ENCODE data around the gene MT1X. TPM values are rescaled to one million over a fixed set of nuclear protein-coding genes. Genes with fewer than 3 reads are reported as not detected.
A peak's percentile ranks its signal among the peaks of the same experiment; 100 is the strongest.
"Not testable (repeated sequence)": the region's sequence is repeated elsewhere in the genome, so short reads cannot be mapped to it uniquely, and the experiment has no call there.

Gene MT1X
- total RNA-seq, 1 donor from 2014 or later, result 11.5 TPM

DNA sequence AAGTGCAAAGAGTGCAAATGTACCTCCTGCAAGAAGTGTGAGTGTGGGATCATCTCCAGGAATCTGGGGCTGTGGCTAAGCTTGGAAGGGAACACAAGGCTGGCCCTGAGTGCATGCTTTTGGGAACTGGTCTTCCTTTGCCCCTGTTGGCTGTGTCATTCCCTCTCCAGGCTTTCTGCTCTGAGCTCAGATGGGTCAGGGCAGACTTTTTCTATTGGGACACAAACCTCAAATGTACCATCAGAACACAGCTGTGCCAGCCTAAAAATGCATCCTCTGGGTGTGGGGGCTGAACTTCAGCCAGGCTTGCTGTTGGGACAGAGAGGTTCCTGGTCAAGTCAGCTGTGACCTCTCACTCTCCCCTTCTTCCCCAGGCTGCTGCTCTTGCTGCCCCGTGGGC, 29.7 kb upstream of the MT1X start:
- H3K4me3 ChIP-seq (ENCODE audit: low read length in 3 of 3), result no peak overlapping the region
- H3K9me3 ChIP-seq (ENCODE audit: control insufficient read depth in 3 of 3, low read length in 3 of 3), result no peaks in the 10 kb centered on the region
- H3K27ac ChIP-seq (ENCODE audit: low read depth, low read length), result no peak overlapping the region
- H3K27me3 ChIP-seq (ENCODE audit: control insufficient read depth in 3 of 3, insufficient read depth in 3 of 3, low read length in 3 of 3), result peaks cover 0 to 16% (median 15%) of the 10 kb centered on the region in 3 donors
- peaks cover 0 to 5% (median 4%) of the 10 kb centered on the region in 3 donors for H3K4me1 ChIP-seq (ENCODE audit: control insufficient read depth in 3 of 3, insufficient read depth in 3 of 3, low read length in 3 of 3)
- H3K9ac ChIP-seq (ENCODE audit: low read depth in 1 of 3, low read length in 3 of 3), result no peak overlapping the region
- H3K36me3 ChIP-seq (ENCODE audit: control insufficient read depth in 3 of 3, insufficient read depth in 3 of 3, low read length in 3 of 3), result no peaks in the 10 kb centered on the region

DNA sequence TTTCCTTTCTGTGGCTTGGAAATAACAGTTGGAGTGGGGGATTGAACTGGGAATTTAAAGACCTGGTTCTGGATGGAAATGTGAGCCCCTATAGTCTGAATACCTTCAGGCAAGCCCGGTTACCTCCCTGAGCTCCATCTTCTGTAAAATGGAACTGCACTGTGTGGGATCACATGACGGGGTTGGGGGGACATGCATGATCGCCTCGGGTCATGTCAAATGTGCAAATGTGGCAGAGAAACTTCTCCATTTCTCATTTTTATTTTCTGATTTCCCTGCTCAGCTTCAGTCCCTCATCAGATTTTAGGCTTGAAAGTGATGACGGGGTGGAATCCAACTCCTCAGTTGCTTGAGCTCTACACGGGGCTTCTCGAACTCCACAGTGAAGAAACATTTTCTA, 29.1 kb upstream of the MT1X start:
- Histone ChIP-seq H3K9me3 (ENCODE audit: control insufficient read depth in 3 of 3, low read length in 3 of 3) (no peaks in the 10 kb centered on the region), H3K36me3 (ENCODE audit: control insufficient read depth in 3 of 3, insufficient read depth in 3 of 3, low read length in 3 of 3) (no peaks in the 10 kb centered on the region), H3K9ac (ENCODE audit: low read depth in 1 of 3, low read length in 3 of 3) (no peak overlapping the region), H3K27ac (ENCODE audit: low read depth, low read length) (no peak overlapping the region), H3K4me1 (ENCODE audit: control insufficient read depth in 3 of 3, insufficient read depth in 3 of 3, low read length in 3 of 3) (peaks cover 4 to 11% (median 10%) of the 10 kb centered on the region in 3 donors), H3K4me3 (ENCODE audit: low read length in 3 of 3) (no peak overlapping the region), H3K27me3 (ENCODE audit: control insufficient read depth in 3 of 3, insufficient read depth in 3 of 3, low read length in 3 of 3) (peaks cover 4 to 19% (median 14%) of the 10 kb centered on the region in 3 donors)

DNA sequence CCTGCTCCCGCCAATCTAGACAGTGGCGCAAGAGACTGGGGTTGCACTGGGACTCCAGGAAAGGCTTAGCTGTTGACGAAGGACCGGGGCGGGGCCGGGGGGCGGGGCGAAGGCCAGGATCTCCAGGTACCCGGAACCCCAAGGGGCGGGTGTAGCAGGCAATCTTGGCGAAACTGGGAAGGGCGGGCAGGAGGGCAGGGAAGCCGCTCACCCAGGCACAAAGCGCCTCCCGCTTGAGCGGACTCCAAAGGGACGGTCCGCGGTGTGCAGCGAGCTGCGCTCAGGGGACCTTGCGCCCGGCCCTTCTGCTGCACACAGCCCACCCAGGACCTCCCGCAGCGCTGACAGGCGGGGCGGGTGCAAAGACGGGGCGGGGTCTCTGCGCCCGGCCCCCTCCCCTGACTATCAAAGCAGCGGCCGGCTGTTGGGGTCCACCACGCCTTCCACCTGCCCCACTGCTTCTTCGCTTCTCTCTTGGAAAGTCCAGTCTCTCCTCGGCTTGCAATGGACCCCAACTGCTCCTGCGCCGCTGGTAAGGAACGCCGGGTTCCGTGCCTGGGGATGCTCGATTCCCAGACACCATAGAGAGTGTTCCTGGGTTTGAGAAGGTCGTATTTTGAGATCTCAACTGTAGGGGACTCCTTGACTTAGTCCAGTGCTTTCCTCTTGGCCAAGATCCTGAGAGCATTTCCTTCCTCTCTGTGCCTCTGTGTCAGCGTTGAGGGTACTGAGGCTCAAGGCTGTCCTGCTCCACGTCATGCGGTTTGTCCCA, 24.5 kb upstream of the MT1X start, which contains the start of gene MT1F:
Gene MT1F (plus strand): TSS at position 405 of the 772 bp plus-strand sequence. CDS start 100 bp downstream, at position 505.
- Histone ChIP-seq H3K27ac (ENCODE audit: low read depth, low read length) (no peak within 1 kb of the TSS), H3K27me3 (ENCODE audit: control insufficient read depth in 3 of 3, insufficient read depth in 3 of 3, low read length in 3 of 3) (peaks cover 26 to 33% (median 27%) of the 10 kb centered on the region in 3 donors), H3K36me3 (ENCODE audit: control insufficient read depth in 3 of 3, insufficient read depth in 3 of 3, low read length in 3 of 3) (no peaks in the 10 kb centered on the region), H3K9me3 (ENCODE audit: control insufficient read depth in 3 of 3, low read length in 3 of 3) (no peaks in the 10 kb centered on the region), H3K4me3 (ENCODE audit: low read length in 3 of 3) (peak within 1 kb of the TSS; percentile 64 to 67 (median 65)), H3K9ac (ENCODE audit: low read depth in 1 of 3, low read length in 3 of 3) (peak within 1 kb of the TSS in 2 of 3 donors; percentile 50 to 68), H3K4me1 (ENCODE audit: control insufficient read depth in 3 of 3, insufficient read depth in 3 of 3, low read length in 3 of 3) (peaks cover 6 to 18% (median 14%) of the 10 kb centered on the region in 3 donors)

DNA sequence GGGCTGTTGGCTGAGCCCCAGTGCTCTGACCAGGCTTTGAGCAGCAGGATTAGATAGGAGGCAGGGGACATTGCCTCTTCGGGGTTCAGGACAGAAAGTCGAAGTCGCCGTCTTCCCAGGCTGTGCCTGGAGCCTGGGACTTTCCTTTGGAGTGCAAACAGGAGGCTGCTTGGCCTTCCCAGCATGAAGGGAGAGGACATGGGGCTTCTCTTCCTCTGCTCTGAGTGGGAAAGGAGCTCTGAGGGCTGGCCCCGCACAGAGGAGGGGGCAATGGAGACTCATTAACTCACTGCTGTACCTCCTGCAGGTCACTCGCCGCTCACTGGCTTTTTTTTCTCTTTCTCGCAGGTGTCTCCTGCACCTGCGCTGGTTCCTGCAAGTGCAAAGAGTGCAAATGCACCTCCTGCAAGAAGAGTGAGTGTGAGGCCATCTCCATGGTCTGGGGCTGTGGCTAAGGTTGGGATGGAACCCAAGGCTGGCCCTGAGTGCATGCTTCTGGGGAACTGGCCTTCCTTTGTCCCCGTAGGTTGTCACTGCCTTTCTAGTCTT, 23.9 kb upstream of the MT1X start:
- Histone ChIP-seq H3K27me3 (ENCODE audit: control insufficient read depth in 3 of 3, insufficient read depth in 3 of 3, low read length in 3 of 3) (peaks cover 29 to 37% (median 31%) of the 10 kb centered on the region in 3 donors), H3K36me3 (ENCODE audit: control insufficient read depth in 3 of 3, insufficient read depth in 3 of 3, low read length in 3 of 3) (no peaks in the 10 kb centered on the region), H3K27ac (ENCODE audit: low read depth, low read length) (no peak overlapping the region), H3K9ac (ENCODE audit: low read depth in 1 of 3, low read length in 3 of 3) (peak overlapping the region in 1 of 3 donors; percentile 68), H3K4me3 (ENCODE audit: low read length in 3 of 3) (peak overlapping the region; percentile 64 to 67 (median 65)), H3K9me3 (ENCODE audit: control insufficient read depth in 3 of 3, low read length in 3 of 3) (no peaks in the 10 kb centered on the region), H3K4me1 (ENCODE audit: control insufficient read depth in 3 of 3, insufficient read depth in 3 of 3, low read length in 3 of 3) (peaks cover 8 to 18% (median 14%) of the 10 kb centered on the region in 3 donors)

DNA sequence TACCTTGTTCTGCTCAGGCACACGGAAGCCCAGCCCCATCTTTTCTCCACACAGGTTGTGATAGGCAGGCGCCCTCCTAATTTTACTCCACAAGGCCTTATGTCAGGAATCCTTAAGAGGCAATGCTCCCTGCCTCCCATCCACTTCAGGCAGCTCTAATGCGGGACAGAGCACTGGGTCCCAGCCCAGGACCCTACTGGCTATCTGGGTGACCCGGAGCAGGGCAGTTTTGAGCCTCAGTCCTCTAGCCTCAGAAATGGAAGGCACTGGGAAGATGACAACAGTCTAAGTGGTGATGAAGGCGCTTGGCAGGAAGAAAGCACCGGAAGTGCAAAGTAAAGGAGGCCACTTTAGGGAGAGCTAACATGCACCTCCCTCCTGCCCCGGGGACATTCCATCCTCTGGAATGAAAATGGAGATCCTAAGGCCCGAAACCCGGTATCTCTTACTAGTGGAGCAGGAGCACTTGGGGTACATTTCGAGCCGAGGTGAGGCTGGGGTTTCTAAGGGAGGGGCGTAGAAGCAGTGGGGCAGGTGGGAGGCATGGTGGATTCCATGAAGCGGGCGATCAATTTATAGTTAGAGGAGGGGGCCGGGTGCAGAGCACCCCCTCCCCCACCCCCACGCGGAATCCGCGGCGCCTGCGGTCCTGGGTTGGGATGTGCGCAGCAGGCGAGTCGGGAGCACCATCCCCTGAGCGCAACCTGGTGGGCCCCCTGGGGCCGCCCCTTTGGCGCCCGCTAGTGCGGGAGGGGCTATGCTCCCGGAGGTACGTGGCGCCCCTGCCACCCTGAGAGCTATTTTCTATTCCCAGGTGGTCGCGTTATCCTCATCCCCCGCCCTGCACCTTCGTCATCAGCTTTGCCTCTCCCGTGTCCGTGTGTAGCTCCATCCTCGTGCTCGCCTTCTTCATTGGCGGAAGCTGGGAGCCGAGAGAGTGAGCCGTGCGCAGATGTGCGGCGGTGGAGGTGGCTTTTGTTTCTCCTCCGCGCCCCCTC, 19.6 kb upstream of the MT1X start:
- Histone ChIP-seq H3K4me1 (ENCODE audit: control insufficient read depth in 3 of 3, insufficient read depth in 3 of 3, low read length in 3 of 3) (peaks cover 8 to 15% (median 11%) of the 10 kb centered on the region in 3 donors), H3K36me3 (ENCODE audit: control insufficient read depth in 3 of 3, insufficient read depth in 3 of 3, low read length in 3 of 3) (no peaks in the 10 kb centered on the region), H3K27me3 (ENCODE audit: control insufficient read depth in 3 of 3, insufficient read depth in 3 of 3, low read length in 3 of 3) (peaks cover 41 to 57% (median 48%) of the 10 kb centered on the region in 3 donors), H3K4me3 (ENCODE audit: low read length in 3 of 3) (no peak overlapping the region), H3K9me3 (ENCODE audit: control insufficient read depth in 3 of 3, low read length in 3 of 3) (no peaks in the 10 kb centered on the region), H3K27ac (ENCODE audit: low read depth, low read length) (no peak overlapping the region), H3K9ac (ENCODE audit: low read depth in 1 of 3, low read length in 3 of 3) (no peak overlapping the region)

DNA sequence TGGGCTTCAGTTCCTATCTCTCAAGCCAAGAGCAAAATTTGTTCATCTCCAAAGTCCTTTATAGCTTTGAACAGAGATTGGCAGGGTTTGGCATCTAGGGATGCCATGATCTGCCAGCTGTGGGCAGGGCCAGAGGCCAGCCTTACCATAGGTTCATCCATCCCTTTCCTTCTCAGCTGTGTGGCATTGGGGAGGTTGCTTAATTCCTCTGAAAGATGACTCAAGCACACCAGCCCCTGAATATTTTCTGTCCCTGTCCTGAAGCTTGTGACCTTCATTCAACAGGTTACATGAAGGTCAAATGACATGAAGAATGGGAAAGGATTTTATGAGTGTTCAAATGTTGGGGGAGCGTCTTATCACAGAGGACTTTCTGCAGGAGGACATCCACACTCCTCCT, 17.8 kb upstream of the MT1X start:
- peaks cover 37 to 60% (median 49%) of the 10 kb centered on the region in 3 donors for H3K27me3 ChIP-seq (ENCODE audit: control insufficient read depth in 3 of 3, insufficient read depth in 3 of 3, low read length in 3 of 3)
- H3K9ac ChIP-seq (ENCODE audit: low read depth in 1 of 3, low read length in 3 of 3), result no peak overlapping the region
- no peak overlapping the region for H3K4me3 ChIP-seq (ENCODE audit: low read length in 3 of 3)
- no peaks in the 10 kb centered on the region for H3K9me3 ChIP-seq (ENCODE audit: control insufficient read depth in 3 of 3, low read length in 3 of 3)
- H3K27ac ChIP-seq (ENCODE audit: low read depth, low read length), result no peak overlapping the region
- no peaks in the 10 kb centered on the region for H3K36me3 ChIP-seq (ENCODE audit: control insufficient read depth in 3 of 3, insufficient read depth in 3 of 3, low read length in 3 of 3)
- peaks cover 5 to 11% (median 6%) of the 10 kb centered on the region in 3 donors for H3K4me1 ChIP-seq (ENCODE audit: control insufficient read depth in 3 of 3, insufficient read depth in 3 of 3, low read length in 3 of 3)

DNA sequence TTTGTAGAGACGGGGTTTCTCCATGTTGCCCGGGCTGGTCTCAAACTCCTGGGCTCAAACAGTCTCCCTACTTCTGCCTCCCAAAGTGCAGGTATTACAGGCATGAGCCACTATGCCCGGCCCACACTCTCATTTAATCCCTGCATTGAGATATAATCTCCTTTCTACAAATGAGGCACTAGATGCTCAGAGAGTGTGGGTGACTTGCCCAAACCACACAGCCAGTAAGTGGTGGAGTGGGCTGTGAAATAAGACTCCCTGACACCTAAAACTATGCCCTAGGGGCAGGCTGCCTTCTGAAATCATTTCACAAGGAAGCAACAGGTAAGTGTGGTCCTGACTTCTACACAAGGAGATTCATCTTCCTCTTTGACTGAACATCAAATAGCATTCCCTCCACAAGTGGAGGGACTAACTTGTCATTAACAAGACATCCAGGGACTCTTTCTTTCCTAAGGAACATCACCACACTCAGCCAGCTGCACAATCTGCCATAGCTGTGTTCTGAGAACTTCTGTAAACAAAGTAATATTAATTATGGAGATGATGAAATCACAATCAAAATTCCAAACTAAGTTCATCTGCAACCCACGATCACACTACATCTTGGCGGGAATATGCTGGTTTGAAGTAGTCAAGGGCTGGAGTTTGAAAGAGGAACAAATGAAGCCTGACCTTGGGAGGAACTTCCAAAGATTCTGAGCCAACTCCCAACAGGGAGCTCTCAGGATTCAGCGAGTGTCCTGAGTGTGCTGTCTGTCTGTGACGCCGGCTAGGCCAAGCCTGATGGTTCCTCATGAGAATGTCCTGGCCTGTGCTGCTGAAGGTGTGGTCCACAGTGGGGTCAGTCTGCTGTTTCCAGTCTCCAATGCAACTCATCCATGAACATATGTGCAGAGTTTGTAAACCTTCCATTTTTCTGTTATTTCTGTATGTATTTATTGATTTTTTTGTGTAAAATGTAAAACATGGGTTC, 16.7 kb upstream of the MT1X start:
- not testable (repeated sequence) for H3K36me3 ChIP-seq (ENCODE audit: control insufficient read depth in 3 of 3, insufficient read depth in 3 of 3, low read length in 3 of 3); H3K9me3 ChIP-seq (ENCODE audit: control insufficient read depth in 3 of 3, low read length in 3 of 3); H3K9ac ChIP-seq (ENCODE audit: low read depth in 1 of 3, low read length in 3 of 3); H3K4me3 ChIP-seq (ENCODE audit: low read length in 3 of 3); H3K27ac ChIP-seq (ENCODE audit: low read depth, low read length)
- Histone ChIP-seq H3K4me1 (ENCODE audit: control insufficient read depth in 3 of 3, insufficient read depth in 3 of 3, low read length in 3 of 3) (peaks cover 5 to 11% (median 8%) of the 10 kb centered on the region in 3 donors), H3K27me3 (ENCODE audit: control insufficient read depth in 3 of 3, insufficient read depth in 3 of 3, low read length in 3 of 3) (peaks cover 40 to 66% (median 59%) of the 10 kb centered on the region in 3 donors)

DNA sequence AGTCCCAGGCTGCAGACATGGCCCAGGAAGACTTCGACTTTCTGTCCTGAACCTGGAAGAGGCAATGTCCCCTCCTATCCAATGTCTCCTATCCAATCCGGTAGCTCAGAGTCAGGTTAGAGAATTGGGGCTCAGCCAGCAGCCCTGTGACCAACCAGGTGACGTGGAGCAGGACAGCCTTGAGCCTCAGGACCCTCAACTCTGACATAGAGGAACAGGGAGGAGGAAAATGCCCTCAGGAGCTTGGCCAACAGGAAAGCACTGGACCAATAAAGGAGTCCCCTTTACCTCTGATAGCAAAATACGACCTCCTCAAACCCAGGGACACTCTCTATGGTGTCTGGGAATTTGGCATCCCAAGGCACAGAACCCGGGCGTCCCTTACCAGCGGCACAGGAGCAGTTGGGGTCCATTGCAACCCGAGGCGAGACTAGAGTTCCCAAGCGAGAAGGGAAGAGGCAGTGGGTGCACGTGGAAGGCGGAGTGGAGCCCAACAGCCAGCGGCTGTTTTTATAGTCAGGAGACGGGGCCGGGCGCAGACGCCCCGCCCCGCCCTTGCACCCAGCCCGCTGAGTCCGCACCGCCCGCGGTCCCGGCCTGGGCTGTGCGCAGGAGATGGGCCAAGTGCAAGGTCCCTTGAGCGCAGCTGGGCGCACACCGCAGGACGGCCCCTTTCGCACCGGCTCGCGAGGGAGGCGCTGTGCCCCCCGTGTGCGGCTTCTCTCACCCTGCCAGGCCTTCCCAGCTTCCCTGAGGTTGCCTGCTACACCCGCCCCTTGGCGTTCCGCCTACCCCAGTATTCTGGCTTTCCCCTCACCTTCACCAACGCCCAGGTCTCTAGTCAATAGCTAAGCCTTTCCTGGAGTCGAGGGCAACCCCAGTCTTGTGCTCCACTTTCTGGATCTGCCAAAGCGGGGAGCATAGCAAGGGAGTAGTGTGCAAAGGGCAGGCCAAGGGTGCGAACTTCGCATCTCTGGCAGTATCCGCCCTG, 14.4 kb upstream of the MT1X start, which contains the start of gene MT1G:
Gene MT1G (minus strand): TSS at position 485 of the 991 bp plus-strand sequence. CDS start 72 bp downstream, at position 413.
- peak within 1 kb of the TSS; percentile 22 to 48 (median 35) for H3K4me3 ChIP-seq (ENCODE audit: low read length in 3 of 3)

More for the DNA sequence above, 14.4 kb upstream of the MT1X start, which contains the start of gene MT1G:
- Histone ChIP-seq H3K9me3 (ENCODE audit: control insufficient read depth in 3 of 3, low read length in 3 of 3) (no peaks in the 10 kb centered on the region), H3K36me3 (ENCODE audit: control insufficient read depth in 3 of 3, insufficient read depth in 3 of 3, low read length in 3 of 3) (no peaks in the 10 kb centered on the region), H3K27me3 (ENCODE audit: control insufficient read depth in 3 of 3, insufficient read depth in 3 of 3, low read length in 3 of 3) (peaks cover 30 to 55% (median 49%) of the 10 kb centered on the region in 3 donors), H3K27ac (ENCODE audit: low read depth, low read length) (no peak within 1 kb of the TSS), H3K4me1 (ENCODE audit: control insufficient read depth in 3 of 3, insufficient read depth in 3 of 3, low read length in 3 of 3) (peaks cover under 1 to 11% (median 8%) of the 10 kb centered on the region in 3 donors), H3K9ac (ENCODE audit: low read depth in 1 of 3, low read length in 3 of 3) (peak within 1 kb of the TSS in 2 of 3 donors; percentile 10 to 33)
